NK-92 (cell line): ENCODE data around the gene FAM240A.

Experiments used
- DNase-seq: peaks from one replicate; lab custom pipeline; 2025; ENCODE audit not compliant: unreplicated experiment; lab: John Stamatoyannopoulos, UW

FAM240A gene

DNA sequence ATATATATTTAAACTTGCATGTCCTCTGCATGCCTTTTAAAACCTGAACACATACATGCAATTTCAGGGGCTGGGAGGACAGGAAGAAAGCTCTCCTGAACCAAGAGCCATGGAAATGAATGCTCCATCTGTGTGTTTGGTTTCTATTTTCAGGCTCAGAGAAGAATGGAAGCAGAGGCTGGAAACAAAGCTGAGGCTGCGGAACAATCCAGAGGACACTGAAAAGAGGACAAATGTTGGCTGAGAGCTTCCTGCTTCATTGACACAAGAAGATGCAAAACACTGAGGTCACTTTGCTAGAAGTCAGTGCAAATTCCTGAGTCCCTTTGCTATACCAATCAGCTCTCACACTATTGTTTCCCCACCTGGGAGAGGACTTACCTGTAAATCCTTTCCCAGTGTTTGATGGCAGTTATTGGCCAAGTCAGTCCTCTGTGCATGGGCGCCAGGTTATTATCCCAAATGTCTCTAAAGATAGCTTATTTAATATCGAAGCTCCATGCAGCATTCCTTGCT is 12.7 kb downstream of the FAM240A start:
- DNase-seq: no peak

DNA sequence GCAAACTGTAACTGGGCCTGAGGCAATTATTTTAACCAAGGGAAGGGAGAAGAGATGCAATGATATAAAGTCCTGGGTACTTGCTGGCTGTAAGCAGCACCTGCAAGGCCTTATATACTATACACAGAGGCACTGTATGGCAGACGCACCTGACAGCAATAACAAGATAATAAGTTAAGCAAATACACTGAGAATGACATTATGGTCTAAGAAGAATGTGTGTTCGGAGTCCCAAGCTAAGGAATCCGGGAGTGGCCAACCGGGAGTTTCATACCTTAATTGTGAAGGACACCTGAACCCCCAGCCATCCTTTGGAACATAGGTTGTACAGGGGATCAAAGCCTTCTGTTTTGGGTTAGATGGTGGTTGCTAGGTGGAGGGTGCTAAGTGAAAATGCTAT is 13.7 kb downstream of the FAM240A start:
- DNase-seq: no peak

DNA sequence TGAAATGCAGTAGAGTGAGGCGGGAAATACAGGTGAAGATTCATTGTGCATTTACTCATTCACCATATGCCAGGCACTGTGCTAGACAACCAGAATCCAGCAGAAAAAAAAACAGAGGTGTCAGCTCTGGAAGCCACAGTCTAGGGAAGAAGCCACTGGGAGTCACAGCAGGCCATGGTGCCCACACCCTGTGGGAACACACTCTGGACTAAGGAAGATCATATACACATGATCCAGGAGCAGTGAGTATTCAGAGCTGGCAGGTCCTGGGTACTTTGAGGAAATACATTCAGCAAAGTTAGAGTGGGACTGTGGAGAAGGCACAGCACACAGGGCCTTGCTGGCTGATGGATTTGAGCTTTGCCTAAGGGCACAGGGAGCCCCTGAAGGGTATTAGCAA is 14.8 kb downstream of the FAM240A start:
- DNase-seq: no peak

DNA sequence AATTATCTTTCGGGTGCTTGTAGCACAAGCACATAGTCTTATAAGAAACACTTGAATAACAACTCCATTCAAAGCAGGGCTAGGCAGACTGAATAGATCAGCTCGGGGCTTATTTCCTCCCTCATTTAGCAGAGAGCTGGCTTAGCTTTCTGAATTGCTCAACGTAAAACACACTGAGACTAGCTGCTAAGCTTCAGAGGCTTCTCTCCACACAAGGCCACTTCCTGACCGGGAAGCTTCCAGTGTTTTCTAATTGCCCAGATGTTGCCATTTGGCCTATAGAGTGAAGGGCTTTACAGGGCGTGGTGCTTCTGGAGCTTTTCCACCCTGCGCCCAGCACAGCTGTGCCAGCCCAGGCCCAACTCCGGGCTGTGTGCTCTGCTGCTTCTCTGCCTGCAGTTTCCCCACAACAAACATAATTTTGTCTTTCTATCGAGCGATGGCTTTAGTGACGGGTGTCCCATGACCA is 16.6 kb downstream of the FAM240A start:
- DNase-seq: no peak

DNA sequence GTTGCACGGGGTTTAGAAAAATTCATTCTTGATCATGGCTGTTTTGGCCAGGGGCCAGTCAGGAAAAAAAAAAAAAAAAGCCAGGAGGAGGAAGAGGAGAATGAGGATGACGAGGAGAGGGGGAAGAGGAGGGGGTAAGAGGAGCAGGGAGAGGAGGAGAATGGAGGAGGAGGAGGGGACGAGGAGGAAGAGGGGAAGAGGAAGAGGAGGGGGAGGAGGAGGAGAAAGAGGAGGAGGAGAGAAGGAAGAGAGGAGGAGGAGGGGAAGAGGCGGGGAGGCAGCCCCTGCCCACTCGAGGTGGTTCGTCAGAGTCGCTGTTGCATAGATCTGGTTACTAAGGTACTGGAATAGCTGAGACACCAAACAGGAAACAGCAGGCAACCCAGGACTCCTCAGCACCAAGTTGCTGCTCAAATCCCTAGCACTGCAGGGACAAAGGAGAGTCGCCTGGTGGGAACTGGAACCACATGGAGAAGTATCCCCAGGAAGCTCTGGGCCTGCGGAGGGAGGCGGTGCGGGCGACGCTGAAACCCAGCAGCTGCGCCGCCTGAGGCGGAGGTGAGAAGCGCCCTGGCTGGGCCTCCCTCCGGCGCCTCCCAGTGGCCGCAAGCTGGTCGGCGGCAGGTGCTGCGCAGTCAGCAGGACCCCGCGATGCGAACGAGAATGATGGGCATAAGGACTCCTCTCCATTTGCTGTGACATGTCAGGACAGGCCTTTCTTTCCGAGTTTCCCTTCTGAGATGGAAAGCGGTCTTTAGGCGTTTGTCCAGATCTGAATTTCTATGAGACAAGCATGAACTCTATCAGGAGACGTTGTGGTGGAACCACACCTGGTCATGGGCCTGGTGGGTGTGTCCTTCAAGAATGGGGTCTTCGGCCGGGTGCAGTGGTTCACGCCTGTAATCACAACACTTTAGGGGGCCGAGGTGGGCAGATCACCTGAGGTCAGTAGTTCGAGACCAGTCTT is 17.5 kb downstream of the FAM240A start:
- no peak for DNase-seq

DNA sequence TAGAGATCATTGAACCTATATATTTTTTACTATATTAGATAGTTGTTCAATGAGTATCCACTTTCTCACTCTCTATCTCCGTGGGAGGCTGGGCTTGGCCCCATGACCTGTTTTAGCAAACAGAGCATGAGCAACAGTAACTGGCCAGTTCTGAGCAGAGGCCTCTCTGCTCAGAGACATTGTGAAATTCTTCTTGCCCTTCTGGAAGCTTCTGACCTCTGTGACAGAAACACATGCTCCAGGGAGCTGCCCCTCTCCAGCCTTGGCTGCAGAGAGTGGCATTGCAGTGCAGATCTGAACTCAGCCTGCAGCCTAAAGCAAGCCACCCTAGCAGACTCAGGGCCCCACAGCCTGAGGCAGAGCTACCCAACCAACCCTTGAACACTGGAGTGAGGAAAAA is 20.5 kb downstream of the FAM240A start:
- DNase-seq: no peak

DNA sequence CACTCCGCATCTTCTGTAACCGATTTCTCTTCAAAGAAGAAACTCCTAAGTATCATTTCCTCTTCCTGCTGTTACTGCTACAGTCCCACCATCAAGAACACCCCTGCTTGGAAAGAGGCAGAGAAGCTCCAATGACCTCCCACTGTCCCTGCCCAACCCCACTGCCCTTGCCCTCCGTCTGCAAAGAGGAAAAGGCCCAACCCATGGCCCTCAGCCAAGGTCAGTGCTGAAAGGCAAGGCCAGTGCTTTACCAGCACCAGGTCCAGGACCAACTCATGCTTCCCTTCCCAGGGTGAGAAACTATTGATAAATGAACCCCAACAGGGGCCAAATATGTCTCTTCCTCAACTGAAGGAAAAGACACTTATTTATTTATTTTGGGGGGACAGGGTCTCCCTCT is 22.5 kb downstream of the FAM240A start:
- DNase-seq: no peak

DNA sequence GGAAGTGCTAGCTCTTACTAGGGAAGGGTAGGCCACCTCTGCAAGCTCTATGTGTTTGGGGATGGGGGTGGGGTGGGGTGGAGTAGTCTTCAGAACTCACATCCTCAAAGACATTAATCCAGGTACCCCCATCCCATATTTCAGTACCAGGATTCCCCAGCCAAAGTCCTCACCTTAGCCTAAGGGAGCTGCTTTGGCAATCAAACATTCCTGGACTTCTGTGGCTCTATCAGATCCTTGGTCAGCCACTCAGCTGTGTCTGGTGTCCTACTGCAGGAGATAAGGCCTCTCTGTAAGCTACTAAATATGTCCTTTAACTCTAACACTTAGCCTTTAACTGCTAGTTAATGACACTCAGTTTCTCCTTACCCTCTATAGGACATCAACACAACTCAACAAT is 26.9 kb downstream of the FAM240A start:
- DNase-seq: no peak

DNA sequence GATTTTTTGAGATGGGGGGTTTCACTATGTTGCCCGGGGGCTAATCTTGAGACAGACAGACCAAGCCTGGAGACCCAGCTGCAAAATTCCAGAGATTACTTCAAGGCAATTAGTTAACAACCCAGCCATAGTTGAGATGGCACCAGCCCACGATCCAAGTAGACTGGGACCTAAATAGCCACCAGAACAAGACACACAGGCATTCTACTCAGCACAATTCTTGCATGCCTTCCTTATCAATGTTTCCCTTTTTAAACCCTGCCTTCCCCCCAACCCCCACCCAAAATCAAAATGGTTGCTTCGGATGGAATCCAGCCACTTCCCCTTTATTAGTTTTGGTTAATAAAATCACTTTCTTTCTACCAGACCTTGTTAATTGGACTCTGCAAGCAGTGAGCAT is 28.6 kb downstream of the FAM240A start:
- no peak for DNase-seq

DNA sequence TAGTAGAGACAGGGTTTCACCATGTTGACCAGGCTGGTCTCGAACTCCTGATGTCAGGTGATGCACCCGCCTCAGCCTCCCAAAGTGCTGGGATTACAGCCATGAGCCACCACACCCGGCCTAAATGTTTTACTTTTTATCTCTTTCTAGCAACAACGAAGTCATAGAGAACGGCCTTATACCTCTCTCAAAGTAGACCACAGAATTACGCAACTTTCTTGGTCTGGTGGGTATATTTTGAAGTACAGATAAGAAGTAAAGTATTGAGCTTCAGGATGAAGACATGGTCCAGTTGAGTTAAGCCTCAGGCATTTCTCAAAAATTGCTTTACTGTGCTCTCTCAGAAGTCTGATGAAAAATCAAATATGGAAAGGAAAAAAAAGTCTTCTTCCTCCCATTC is 30.6 kb downstream of the FAM240A start:
- DNase-seq: no peak

DNA sequence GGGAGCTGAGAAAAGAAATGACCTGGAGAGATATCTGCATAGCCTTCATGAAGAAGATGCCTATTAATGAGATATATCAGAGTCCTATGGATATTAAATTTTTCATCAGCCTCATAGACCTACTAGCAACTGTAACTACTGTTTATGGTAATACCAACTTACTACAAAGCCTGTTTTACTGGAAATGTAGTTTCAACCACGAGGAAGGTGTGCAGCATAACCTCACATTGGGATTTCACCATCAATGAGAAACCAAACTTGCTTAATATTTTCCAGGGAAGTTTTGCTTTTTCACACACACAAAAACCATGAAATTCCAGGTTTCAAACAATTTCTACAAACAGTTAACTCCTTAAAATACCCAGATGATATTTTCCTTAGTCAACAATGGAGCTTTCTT is 31.4 kb downstream of the FAM240A start:
- DNase-seq: no peak

DNA sequence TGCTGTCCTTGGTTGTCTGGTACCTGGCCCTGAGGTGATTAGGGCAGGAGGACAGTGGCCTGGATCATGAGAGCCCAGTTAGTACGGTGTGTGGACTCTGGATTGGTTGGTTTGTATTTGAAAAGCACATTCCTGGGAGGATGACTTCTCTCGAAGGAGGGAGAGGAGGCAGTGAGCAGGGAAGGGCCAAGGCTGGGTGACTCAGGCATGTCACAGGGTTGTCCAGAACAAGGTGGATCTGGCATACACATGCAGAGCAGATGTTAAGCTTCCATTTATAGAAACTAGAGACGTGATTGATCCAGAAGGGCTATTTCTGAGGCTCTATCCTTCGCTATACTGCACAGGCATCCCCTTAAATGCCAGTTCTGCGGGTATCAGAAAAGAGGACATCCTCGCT is 34.4 kb downstream of the FAM240A start:
- no peak for DNase-seq

DNA sequence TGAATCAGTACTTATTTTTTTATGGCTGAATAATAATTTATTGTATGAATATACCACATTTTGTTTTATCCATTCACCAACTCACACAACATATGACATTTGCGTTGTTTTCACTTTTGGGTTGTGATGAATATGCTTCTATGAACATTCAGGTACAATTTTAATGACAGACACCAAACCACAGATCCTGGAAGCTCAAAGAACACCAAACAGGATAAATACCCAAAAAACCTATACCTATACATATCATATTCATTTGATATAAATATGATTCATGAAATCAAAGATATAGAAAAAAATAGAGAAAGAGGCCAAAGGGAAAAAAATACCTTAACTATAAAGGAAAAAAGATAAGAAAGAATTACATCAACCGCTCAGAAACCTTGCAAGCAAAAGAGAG is 35.8 kb downstream of the FAM240A start:
- no peak for DNase-seq

DNA sequence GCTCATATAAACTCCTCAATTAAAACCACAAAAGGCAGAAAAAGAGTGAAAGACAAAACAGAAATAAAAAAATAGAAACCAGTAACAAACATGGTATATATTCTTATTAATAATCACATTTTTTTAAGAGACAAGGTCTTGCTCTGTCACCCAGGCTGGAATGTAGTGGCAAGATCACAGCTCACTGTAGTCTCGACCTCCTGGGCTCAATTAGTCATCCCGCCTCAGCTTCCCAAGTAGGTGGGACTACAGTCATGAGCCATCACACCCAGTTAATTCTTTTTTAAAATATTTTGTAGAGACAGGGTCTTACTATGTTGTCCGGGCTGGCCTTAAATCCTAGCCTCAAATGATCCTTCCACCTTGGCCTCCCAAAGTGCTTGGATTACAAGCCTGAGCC is 37.1 kb downstream of the FAM240A start:
- DNase-seq: no peak

DNA sequence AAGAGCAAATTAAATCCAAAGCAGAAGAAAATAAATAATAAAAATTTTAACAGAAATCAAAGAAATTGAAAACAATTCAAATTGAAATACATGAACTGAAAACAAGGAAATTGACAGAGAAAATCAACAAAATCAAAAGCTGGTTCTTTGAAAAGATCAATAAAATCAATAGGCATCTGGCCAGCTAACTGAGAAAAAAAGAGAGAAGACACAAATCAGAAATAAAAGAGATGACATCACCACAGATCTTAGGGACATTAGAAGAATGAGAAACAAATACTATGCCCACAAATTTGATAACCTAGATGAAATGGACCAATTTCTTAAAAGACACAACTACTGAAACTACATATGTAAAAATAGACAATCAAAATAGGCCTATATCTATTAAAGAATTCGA is 38.8 kb downstream of the FAM240A start:
- no peak for DNase-seq

DNA sequence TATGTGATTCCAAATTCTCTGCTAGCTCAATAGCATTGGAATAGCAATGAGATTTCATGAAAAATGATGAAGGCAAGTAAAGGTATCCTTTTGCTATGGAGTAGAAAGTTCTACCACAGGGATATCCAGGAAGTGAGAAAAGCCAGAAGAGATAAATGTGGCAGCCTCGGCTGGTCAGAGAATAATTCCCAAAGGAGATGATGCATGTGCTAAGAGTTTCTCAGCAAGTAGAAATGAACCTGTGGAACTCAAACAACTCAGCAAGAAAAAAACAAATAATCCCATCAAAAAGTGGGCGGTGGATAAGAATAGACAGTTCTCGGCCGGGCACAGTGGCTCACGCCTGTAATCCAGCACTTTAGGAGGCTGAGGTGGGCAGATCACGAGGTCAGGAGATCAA is 42.9 kb downstream of the FAM240A start:
- DNase-seq: no peak

DNA sequence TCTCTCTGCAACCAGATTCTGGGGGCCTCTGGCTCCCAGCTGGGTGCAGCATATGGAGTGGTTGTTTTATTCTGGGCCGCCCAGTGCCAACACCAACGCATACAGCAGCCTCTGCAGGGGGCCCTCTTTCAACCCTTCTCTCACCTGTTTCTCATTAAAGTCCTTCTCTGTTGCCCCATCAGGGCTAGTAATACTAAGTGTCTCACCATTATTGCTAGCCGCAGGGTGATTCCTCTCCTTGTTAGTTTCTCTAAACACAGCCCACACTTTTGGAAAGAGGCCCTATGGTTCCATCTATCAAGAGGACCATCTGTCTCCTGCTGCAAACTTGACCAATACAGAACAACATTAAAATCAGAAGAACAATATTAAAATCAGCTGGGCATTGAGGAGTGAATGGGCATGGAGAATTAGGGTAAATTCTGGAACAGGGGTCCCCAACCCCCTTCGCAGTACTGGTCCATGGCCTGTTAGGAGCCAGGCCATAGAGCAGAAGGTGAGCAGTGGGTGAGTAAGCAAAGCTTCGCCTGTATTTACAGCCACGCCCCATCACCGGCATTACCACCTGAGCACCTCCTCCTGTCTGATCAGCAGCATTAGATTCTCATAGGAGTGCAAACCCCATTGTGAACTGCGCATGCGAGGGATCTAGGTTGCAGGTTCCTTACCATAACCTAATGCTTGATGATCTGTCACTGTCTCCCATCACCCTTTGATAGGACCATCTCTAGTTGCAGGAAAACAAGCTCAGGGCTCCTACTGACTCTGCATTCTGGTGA is 44.6 kb downstream of the FAM240A start:
- no peak for DNase-seq

DNA sequence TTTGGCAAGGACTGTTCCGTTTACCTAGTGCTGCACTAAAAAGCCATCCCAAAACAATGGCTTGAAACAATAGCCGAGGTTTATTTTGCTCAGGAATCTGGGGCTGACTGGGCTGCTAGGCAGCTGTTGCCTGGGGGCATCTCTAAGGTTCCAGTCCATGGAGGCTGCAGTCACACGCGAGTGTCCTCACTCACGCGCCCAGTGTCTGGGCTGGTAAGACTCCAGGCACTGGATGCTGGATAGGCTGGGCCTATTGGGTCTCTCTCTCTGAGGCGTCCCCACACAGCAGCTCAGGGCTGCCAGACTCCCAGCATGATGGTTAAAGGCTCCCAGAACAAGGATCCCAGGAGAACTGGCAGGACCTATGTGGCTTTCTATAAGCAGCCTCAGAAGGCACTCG is 47.0 kb downstream of the FAM240A start:
- no peak for DNase-seq

DNA sequence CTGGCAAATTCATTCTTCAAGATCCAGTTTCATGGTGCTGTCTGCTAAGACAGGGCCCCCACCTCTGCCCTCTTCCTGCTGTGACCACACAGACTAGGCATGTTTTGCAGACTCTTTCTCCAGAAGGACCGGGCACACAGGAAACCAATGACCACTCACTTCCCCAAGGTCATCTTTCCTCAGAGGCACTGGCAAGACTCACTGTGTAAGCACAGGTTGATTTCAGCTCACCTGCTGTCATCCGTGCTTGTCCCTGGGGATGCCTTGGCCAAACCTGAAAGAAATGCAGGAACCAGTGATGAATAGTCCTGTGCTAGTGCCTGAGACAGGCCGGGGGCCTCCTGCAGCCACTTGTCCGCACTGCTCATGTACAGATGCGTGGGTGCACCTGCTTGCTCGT is 47.7 kb downstream of the FAM240A start:
- no peak for DNase-seq

DNA sequence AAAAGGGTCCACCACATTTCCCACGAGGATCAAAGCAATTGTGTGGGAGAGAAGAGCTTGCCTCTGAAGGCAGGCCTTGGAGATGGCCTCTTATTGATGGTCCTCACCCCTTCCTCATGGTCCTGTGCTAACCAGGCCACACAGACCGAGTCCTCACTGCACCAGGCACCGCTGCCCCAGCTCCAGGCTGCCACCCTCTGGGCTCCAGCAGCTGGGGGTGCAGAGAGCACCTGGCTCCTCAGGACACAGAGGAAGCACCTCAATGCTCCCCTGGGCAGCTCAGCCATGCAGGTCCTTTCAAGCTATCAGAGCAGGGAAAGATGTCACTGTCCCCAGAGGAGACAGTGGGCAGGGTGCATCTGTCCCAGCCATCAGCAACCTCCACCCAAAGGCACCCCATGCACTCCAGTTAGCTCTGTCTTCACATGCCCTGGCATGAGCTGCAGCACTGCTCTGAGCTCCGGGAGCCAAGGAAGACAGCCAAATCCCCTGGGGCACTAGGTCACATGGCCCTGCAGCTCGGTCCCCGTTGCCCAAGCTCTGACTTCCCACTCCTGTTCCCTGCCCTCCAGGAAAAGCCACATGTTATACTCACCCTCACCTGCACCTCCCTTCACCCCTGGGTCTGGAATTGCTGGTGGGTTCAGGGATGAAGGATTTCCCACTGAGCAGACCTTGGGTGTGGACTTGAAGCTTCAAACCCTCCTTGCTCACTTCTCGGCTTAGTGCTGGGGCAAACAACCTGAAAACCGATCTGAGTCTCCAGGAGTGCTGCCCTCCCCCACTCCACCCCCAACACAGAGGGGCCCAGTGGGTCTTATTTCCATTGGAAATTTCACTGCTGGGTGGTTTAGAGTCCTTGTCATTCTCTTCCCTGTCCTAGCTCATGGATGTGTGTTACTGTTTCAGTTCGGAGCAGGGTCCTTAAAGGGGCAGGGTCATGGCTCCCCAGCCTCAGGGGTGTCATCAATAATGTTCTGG is 48.5 kb downstream of the FAM240A start:
- no peak for DNase-seq
